BE2C (cell line): Measurements from ENCODE around the gene VSX1.

Experiments
- DNase-seq: peaks from one replicate; pipeline ENCODE4 v3.0.0-alpha.2; 2020
- H3K27me3 ChIP-seq: fragments of 250-450 bp; sonication (Bioruptor Pico); 2 replicates; pipeline ENCODE4 v1.5.1; 2020; ENCODE audit warnings: mild to moderate bottlenecking
- H3K36me3 ChIP-seq: fragments of 250-450 bp; sonication (Bioruptor Pico); 2 replicates; pipeline ENCODE4 v1.5.1; 2020; ENCODE audit warnings: mild to moderate bottlenecking
- H3K4me1 ChIP-seq: fragments of 250-450 bp; sonication (Bioruptor Pico); 2 replicates; pipeline ENCODE4 v1.5.1; 2020
- H3K4me3 ChIP-seq: 2 replicates; pipeline ENCODE4 v1.5.1; 2011; ENCODE audit warnings: low read depth, low read length
- H3K9me3 ChIP-seq: fragments of 250-450 bp; sonication (Bioruptor Pico); 2 replicates; pipeline ENCODE4 v1.5.1; 2020
- TF ChIP-seq, protein P1 (sequence below): IDR thresholded peaks from 2 replicates; pipeline ENCODE4 v1.5.1; 2012; ENCODE audit warnings: mild to moderate bottlenecking, low read depth, low read length

Gene VSX1

DNA sequence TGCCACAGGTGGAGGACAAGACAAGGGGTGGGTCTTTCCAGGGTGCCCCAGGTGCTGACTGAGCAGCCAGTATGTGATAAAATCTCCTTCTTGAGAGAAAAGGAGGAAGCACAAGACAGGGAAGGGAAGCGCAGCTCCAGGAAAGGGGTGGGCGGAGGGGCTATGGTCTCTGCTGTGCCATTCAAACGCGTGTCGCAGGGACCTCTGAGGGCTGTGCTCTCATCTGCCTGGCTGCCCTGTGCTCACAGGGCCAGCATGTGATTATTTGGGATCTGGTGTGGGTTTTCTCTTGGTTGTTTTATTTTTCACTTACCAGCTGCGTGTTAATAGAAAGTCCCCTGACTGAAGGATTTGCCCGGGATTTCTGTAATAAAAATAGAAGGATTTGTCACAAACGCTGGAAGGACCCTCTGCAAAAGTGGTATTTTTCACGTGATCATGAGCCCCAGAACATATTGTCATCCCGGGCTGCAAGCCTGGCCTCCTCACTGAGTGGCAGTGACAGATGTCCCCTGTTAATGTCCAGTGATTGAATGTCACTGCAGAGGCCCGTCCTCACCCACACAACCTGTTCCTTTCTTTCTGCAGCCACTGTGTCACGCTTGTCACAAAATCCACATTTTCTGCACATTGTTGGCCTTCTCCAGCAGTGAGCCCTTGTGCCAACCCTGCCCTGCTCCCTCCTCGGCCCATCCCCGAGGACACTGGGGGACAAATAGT is 35.0 kb upstream of the VSX1 start:
- no peak overlapping the region for H3K4me3 ChIP-seq
- DNase-seq = no peak

DNA sequence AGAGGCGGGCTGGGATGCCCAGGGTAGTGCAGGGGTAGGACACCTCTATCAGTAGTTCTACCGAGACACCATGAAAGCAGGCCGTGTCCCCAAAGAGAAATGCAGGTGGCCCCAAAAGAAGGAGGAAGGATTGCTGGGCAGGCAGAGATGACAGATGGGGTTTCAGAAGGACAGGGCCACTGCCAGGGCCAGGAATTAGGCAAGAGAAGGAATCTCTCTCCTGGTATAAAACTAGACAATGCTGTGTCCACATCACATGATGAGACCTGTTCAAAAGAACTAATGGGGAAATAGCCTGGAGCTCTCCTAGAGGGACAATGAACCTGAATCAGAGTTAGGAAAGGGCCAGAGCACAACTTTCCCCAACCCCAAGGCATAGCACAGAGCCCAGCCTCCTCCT is 21.6 kb upstream of the VSX1 start:
- Histone ChIP-seq H3K4me3 (no peak overlapping the region), H3K27me3 (peaks cover 20% of the 10 kb centered on the region), H3K9me3 (no peaks in the 10 kb centered on the region; the same call in 1 of the 2 replicates), H3K4me1 (no peaks in the 10 kb centered on the region), H3K36me3 (no peaks in the 10 kb centered on the region)
- no peak for DNase-seq
- TF ChIP-seq, protein P1, sequence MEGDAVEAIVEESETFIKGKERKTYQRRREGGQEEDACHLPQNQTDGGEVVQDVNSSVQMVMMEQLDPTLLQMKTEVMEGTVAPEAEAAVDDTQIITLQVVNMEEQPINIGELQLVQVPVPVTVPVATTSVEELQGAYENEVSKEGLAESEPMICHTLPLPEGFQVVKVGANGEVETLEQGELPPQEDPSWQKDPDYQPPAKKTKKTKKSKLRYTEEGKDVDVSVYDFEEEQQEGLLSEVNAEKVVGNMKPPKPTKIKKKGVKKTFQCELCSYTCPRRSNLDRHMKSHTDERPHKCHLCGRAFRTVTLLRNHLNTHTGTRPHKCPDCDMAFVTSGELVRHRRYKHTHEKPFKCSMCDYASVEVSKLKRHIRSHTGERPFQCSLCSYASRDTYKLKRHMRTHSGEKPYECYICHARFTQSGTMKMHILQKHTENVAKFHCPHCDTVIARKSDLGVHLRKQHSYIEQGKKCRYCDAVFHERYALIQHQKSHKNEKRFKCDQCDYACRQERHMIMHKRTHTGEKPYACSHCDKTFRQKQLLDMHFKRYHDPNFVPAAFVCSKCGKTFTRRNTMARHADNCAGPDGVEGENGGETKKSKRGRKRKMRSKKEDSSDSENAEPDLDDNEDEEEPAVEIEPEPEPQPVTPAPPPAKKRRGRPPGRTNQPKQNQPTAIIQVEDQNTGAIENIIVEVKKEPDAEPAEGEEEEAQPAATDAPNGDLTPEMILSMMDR = no peak

More for the DNA sequence above, 35.0 kb upstream of the VSX1 start:
- TF ChIP-seq, protein P1 = no peak
- H3K4me1 ChIP-seq = no peaks in the 10 kb centered on the region
- H3K36me3 ChIP-seq = no peaks in the 10 kb centered on the region
- peaks cover 35% of the 10 kb centered on the region for H3K27me3 ChIP-seq
- H3K9me3 ChIP-seq = no peaks in the 10 kb centered on the region

DNA sequence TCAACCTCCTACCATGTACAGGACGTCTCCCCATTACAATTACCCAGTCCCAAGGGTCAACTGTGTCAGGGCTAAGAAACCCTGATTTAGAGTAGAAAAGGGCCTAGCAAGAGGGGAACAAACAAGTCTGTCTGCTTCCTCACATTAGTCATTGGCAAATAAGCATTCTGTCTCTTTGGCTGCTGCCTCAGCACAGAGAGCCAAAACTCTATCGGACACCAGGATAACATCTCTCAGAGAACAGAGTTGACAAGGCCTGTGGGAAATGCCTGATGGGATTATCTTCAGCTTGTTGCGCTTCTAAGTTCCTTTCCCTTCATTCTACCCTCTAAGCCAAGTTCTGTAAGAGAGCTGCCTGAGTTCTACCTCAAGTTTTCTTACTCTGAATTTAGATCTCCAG is 19.0 kb upstream of the VSX1 start:
- Histone ChIP-seq H3K9me3 (no peaks in the 10 kb centered on the region; the same call in 1 of the 2 replicates), H3K4me3 (no peak overlapping the region), H3K27me3 (peaks cover 20% of the 10 kb centered on the region), H3K36me3 (no peaks in the 10 kb centered on the region), H3K4me1 (no peaks in the 10 kb centered on the region)
- TF ChIP-seq, protein P1 = no peak
- DNase-seq = no peak

DNA sequence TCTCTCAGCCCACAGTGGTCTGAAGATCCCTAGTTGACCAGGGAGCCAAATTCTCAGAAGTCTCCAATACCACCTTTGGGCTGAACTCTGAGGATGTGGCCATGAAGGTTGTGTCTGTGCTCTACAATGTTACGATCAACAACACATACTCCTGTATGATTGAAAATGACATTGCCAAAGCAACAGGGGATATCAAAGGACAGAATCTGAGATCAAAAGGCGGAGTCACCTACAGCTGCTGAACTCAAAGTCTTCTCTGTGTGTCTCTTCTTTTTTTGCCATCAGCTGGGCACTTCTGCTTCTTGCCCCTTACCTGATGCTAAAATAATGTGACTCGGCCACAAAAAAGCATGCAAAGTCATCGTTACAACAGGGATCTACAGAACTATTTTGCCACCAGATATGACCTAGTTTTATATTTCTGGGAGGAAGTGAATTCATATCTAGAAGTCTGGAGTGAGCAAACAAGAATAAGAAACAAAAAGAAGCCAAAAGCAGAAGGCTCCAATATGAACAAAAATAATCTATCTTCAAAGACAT is 17.7 kb upstream of the VSX1 start:
- H3K4me1 ChIP-seq = no peaks in the 10 kb centered on the region
- no peak for DNase-seq
- TF ChIP-seq, protein P1 = no peak
- H3K4me3 ChIP-seq = no peak overlapping the region
- no peaks in the 10 kb centered on the region; the same call in 1 of the 2 replicates for H3K9me3 ChIP-seq
- H3K27me3 ChIP-seq = peaks cover 15% of the 10 kb centered on the region
- no peaks in the 10 kb centered on the region for H3K36me3 ChIP-seq

DNA sequence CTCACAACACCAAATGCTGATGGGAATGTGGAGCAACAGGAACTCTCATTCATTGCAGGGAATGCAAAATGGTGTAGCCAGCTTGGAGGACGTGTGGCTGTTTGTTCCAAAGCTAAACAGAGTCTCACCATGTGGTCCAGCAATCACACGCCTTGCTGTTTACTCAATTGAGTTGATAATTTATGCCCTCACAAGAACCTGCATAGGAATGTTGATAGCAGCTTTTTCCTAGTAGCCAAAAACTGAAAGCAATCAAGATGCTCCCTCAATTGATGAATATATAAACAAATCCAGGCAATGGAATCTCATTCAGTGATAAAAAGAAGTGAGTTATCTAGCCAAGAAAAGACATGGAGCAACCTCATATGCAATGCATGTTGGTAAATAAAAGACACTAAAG is 15.6 kb upstream of the VSX1 start:
- DNase-seq = no peak
- H3K4me1 ChIP-seq = no peaks in the 10 kb centered on the region
- H3K36me3 ChIP-seq = no peaks in the 10 kb centered on the region
- peaks cover 9% of the 10 kb centered on the region for H3K27me3 ChIP-seq
- H3K4me3 ChIP-seq = no peak overlapping the region
- TF ChIP-seq, protein P1 = no peak
- no peaks in the 10 kb centered on the region for H3K9me3 ChIP-seq
